Small intestine (tissue), 7 donors: Measurements from ENCODE around the gene ATP8B3. TPM values are rescaled to one million over a fixed set of nuclear protein-coding genes. Genes with fewer than 3 reads are reported as not detected.

ENCODE experiments used
- DNase-seq, 2 donors: peaks; one replicate each; pipeline versions ENCODE4 v3.0.0 to v3.0.0-alpha.2; 2013
- FAIRE-seq: peaks from 2 replicates; lab custom pipeline; 2012; peaks lifted over from hg19 to GRCh38; lab: Jason Lieb, UNC
- H3K27ac ChIP-seq, 3 donors: one replicate each; pipeline ENCODE4 v1.5.1; 2013; ENCODE audit warnings: low read length in 2 of 3, mild to moderate bottlenecking in 2 of 3, control low read depth in 1 of 3, inconsistent platforms in 1 of 3, low read depth in 1 of 3, moderate library complexity in 1 of 3
- H3K27me3 ChIP-seq, 3 donors: one replicate each; pipeline ENCODE4 v1.6.1; 2013; ENCODE audit warnings: low read length in 3 of 3, inconsistent platforms in 1 of 3; ENCODE audit not compliant: control insufficient read depth in 3 of 3, insufficient read depth in 3 of 3
- H3K36me3 ChIP-seq, 3 donors: one replicate each; pipeline ENCODE4 v1.6.1; 2013; ENCODE audit warnings: low read length in 3 of 3, inconsistent platforms in 1 of 3, low read depth in 1 of 3, mild to moderate bottlenecking in 1 of 3, moderate library complexity in 1 of 3; ENCODE audit not compliant: control insufficient read depth in 3 of 3, insufficient read depth in 2 of 3
- H3K4me1 ChIP-seq, 3 donors: one replicate each; pipeline ENCODE4 v1.6.1; 2013; ENCODE audit warnings: low read length in 2 of 3, inconsistent platforms in 1 of 3, low read depth in 1 of 3, mild to moderate bottlenecking in 1 of 3, moderate library complexity in 1 of 3; ENCODE audit not compliant: control insufficient read depth in 3 of 3, insufficient read depth in 2 of 3
- H3K4me3 ChIP-seq, 3 donors: one replicate each; pipeline ENCODE4 v1.5.1; 2013; ENCODE audit warnings: low read length in 3 of 3, control low read depth in 1 of 3, inconsistent platforms in 1 of 3, low read depth in 1 of 3, mild to moderate bottlenecking in 1 of 3, moderate library complexity in 1 of 3
- H3K9me3 ChIP-seq, 2 donors: one replicate each; pipeline ENCODE4 v1.6.1; 2013; ENCODE audit warnings: low read depth in 1 of 2, low read length in 1 of 2; ENCODE audit not compliant: control insufficient read depth in 2 of 2, insufficient read depth in 1 of 2
- WGBS, 3 donors: extraction: QIAGEN DNeasy Blood & Tissue Kit; methylation state at CpG; one replicate each; pipeline ENCODE4 v1.1.7; 2013; 5-methylcytosine and 5-hydroxymethylcytosine counted together
- polyA plus RNA-seq, 4 donors: library from polyadenylated mRNA; stranded (reverse) in 3 of 4; unstranded in 1 of 4; fragments of 200-250 nt in 3 of 4; fragments of 120-200 nt in 1 of 4; gene quantifications; one replicate each; pipeline versions ENCODE4 v1.2.1 to v1.2.3, GENCODE V29; 2013
- donor health status: healthy with polysubstance abuse.
- donor health status: control.
- donor health status: control.
- donor health status: Bipolar disorder and iron deficiency.
- donor health status: healthy.

ATP8B3 gene
- polyA plus RNA-seq, 4 donors = 0.45 to 0.52 (median 0.47) TPM; not detected in 1

- no peak overlapping the region for H3K4me3 ChIP-seq
- peaks cover 0 to under 1% (median 0%) of the 10 kb centered on the region in 3 donors for H3K4me1 ChIP-seq
Measured at GRCh38 chr19:1832046-1832663, 20.1 kb upstream of the ATP8B3 start.

DNA sequence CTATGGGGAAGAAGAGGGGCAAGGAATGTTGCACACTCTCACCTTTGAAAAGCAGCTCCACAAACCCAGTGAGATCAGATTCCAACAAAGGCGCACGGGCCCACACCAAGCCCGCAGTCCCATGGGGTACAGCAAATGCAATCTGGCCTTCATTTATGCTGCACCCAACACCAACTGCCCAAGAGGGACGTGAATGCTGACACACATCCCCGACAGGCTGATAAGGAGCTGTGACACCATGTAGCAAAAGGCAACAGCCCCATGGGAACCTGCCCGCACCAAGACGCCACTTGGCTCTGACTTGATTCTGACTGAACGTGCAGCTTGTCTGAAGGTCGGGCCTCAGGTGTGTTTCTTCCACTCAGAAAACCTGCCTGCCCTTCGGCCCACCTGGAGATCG lies 18.9 kb upstream of the ATP8B3 start:
- FAIRE-seq = no peak
- Histone ChIP-seq H3K36me3 (peaks cover 0 to 82% (median 6%) of the 10 kb centered on the region in 3 donors), H3K27me3 (no peaks in the 10 kb centered on the region), H3K4me3 (no peak overlapping the region), H3K27ac (no peak overlapping the region), H3K4me1 (peaks cover 0 to 10% (median 5%) of the 10 kb centered on the region in 3 donors), H3K9me3 (no peaks in the 10 kb centered on the region)
- WGBS, 3 donors = 89 to 91% (median 90%) methylated on average over 11 of the region's 11 CpGs
- DNase-seq = no peak

More at GRCh38 chr19:1832046-1832663, 20.1 kb upstream of the ATP8B3 start:
- Histone ChIP-seq H3K27me3 (no peaks in the 10 kb centered on the region), H3K9me3 (no peaks in the 10 kb centered on the region), H3K27ac (no peak overlapping the region), H3K36me3 (peaks cover 0 to 82% (median 2%) of the 10 kb centered on the region in 3 donors)
- FAIRE-seq (no peak), DNase-seq (no peak)
- 86 to 88% (median 86%) methylated on average over 26 of the region's 26 CpGs for WGBS, 3 donors

GRCh38 chr19:1830568-1830967 lies 18.5 kb upstream of the ATP8B3 start:
- WGBS, 3 donors = 91 to 95% (median 94%) methylated on average over 15 of the region's 15 CpGs
- Histone ChIP-seq H3K4me3 (no peak overlapping the region), H3K4me1 (peaks cover 0 to 13% (median 5%) of the 10 kb centered on the region in 3 donors), H3K27me3 (no peaks in the 10 kb centered on the region), H3K9me3 (no peaks in the 10 kb centered on the region), H3K36me3 (peaks cover 0 to 82% (median 6%) of the 10 kb centered on the region in 3 donors), H3K27ac (no peak overlapping the region)
- DNase-seq (no peak), FAIRE-seq (no peak)

DNA sequence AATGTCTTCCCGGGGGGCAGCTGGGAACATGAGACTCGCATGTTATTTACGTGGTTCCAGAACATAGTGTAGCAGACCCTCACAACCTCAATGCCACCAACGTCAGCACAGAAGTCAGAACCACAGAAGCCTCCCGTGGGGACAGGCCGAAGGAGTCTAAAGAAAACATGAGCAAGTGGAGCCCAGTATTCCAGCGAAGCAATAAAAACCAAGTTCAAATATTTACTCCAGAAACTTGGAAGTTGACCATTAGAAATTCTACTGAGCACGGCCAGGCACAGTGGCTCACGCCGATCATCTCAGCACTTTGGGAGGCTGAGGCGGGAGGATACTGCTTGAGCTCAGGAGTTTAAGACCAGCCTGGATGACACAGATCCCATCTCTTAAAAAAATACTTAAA lies 17.9 kb upstream of the ATP8B3 start:
- Histone ChIP-seq H3K36me3 (peaks cover 0 to 83% (median 6%) of the 10 kb centered on the region in 3 donors), H3K27me3 (no peaks in the 10 kb centered on the region), H3K27ac (no peak overlapping the region), H3K4me1 (peaks cover 0 to 13% (median 5%) of the 10 kb centered on the region in 3 donors), H3K4me3 (no peak overlapping the region), H3K9me3 (no peaks in the 10 kb centered on the region)
- no peak for FAIRE-seq
- WGBS, 3 donors = 86 to 93% (median 89%) methylated on average over 11 of the region's 11 CpGs
- DNase-seq = no peak

DNA sequence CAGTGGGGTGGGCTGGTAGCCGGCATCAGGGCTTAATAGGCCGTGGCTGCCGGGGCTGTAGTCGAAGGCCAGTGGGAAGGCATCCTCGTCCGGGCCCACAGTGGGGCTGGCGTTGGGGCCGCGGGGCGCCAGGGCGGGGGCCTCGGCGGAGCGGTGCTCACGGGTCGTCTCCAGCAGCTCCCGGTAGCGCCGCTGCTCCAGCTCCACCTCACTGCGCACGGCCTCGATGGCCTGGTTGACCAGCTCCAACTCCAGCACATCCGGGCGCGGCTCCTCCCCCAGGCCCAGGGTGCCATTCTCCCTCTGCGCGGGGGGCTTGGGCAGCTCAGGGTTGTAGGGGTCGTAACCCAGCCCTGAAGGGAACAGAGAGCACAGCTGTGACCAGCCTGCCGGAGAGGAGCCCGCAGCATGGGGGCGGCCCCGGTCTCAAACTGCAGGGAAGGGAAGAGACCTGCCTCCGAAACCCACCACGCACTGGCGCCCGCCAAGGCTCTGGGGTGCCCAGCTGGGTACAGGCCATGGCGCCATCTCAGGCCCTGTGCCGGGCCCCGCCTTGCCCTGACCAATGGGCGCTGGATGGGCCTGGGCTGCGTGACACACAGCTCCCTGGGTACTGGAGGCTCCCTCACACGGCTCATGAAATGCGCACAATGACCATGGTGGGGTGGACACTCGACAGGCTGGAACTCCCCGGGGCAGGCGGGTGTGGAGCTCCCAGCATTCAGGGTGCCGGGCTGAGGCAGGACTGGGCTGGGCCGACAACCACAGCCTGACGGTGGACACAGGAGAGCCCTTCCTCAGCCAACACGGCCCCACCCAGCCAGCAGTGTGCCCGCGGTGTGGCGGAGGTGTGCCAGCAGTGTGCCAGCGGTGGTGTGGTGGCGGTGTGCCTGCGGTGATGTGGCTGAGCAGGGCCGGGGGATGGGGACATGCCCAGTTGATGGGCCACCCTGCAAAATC lies 16.5 kb upstream of the ATP8B3 start:
- DNase-seq (no peak), FAIRE-seq (no peak)
- Histone ChIP-seq H3K27ac (no peak overlapping the region), H3K27me3 (no peaks in the 10 kb centered on the region), H3K9me3 (no peaks in the 10 kb centered on the region), H3K4me3 (no peak overlapping the region), H3K36me3 (peaks cover 0 to 82% (median 12%) of the 10 kb centered on the region in 3 donors), H3K4me1 (peaks cover 0 to 13% (median 5%) of the 10 kb centered on the region in 3 donors)
- 90 to 93% (median 93%) methylated on average over 48 to 57 of the region's 57 CpGs for WGBS, 3 donors

DNA sequence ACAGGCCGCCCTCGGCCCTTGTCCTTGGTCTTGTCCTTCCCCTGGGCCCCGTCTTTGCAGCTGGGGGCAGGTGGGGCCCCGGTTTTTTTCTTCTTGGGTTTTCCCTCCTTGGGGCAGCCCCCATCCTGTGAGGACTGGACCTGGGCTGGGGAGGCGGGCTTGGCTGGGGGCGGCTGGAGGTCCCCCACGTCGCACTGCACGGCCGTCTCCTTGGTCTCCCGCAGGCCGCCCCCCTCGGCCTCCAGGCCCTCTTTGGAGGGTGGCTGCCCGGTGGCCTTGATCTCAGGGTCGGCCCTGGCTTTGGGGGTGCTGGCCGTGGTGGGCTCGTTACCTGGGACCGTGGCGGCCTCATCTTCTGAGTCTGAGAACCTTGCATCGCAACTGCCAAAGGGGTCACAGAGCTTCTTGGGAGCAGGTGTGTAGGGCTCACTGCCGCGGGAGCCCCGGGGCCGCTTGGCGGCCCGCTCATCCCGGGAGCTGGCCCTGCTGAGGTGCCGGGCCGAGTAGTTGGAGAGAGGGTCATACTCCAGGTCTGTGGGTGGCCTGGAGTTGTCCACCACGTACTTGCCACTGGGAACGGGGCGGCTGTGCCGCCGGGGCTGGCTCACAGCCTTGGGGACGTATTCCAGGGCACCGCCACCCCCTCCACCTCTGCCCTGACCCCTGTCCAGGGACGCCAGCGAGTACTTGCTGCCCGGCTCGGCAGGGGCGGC lies 15.6 kb upstream of the ATP8B3 start:
- H3K9me3 ChIP-seq = no peaks in the 10 kb centered on the region
- H3K27me3 ChIP-seq = no peaks in the 10 kb centered on the region
- no peak overlapping the region for H3K27ac ChIP-seq
- no peak for DNase-seq
- WGBS, 3 donors = 90 to 93% (median 91%) methylated on average over 39 to 41 of the region's 41 CpGs
- H3K4me3 ChIP-seq = no peak overlapping the region
- no peak for FAIRE-seq
- peaks cover 5 to 83% (median 15%) of the 10 kb centered on the region in 3 donors for H3K36me3 ChIP-seq
- peaks cover 0 to 13% (median 5%) of the 10 kb centered on the region in 3 donors for H3K4me1 ChIP-seq

DNA sequence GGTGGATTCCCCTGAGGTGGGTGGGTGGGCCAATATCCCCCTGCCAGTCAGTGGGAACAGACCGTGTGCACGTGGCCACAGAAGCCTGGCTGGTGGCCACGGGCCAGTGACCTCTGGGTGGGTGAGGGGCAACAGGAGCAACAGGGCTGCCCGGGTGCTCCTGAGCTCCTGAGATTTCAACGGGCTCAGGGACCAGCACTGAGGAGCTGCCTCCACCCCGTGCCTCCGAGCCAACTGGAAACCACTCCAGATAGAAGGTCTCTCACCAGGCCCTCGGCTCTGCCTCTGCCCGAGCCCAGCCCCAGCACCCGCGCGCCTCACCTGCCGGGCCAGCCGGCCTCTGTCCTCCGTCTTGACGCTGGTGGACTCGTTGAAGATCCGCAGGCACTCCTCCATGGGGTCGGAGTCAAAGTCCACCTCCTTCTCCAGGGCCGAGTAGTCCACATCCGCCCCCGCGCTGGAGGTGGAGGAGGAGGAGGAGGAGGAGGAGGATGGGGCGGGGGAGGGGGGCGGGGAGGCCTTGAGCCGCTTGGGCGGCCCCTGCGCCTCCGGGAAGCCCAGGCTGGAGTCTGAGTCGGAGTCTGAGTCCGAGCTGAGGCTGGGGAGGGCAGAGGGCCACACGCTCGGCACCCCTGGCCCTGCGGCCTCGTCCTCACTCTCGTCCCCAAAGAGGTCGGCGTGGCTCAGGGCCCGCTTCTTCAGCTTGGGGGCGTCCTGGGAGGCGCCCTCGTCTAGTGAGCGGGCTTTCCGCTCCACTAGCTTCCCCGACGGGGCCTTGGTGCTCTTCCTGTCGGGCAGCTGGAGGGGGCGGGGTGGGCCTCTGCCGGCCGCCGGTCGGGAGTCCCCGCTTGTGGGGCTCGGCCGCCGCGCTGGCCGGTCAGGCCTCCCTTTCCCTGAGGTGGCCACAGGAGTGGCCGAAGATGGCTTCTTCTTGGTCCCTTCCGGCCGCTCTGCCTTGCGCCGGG lies 14.8 kb upstream of the ATP8B3 start:
- DNase-seq (peak; percentile 39 to 83), FAIRE-seq (no peak)
- peaks cover 10 to 85% (median 15%) of the 10 kb centered on the region in 3 donors for H3K36me3 ChIP-seq
- H3K4me1 ChIP-seq = peaks cover 0 to 13% (median 5%) of the 10 kb centered on the region in 3 donors
- WGBS, 3 donors = 45 to 67% (median 57%) methylated on average over 29 to 63 of the region's 63 CpGs
- peak overlapping the region in 1 of 3 donors; percentile 48 for H3K4me3 ChIP-seq
- H3K9me3 ChIP-seq = no peaks in the 10 kb centered on the region
- H3K27ac ChIP-seq = peak overlapping the region in 1 of 3 donors; percentile 67
- no peaks in the 10 kb centered on the region for H3K27me3 ChIP-seq
